Subcutaneous abdominal adipose tissue (tissue), 5 donors: Measurements from ENCODE around the gene SLC6A19.

ENCODE experiments used
- H3K27ac ChIP-seq: one replicate; pipeline ENCODE4 v1.7.0; 2013; ENCODE audit warnings: low read depth, mild to moderate bottlenecking, inconsistent platforms, low read length, moderate library complexity
- H3K27me3 ChIP-seq, 5 donors: one replicate each; pipeline ENCODE4 v1.7.0; 2013; ENCODE audit warnings: low read length in 5 of 5, inconsistent platforms in 1 of 5; ENCODE audit not compliant: control insufficient read depth in 5 of 5, insufficient read depth in 4 of 5
- H3K36me3 ChIP-seq, 5 donors: one replicate each; pipeline ENCODE4 v1.7.0; 2013; ENCODE audit warnings: low read length in 5 of 5; ENCODE audit not compliant: control insufficient read depth in 5 of 5, insufficient read depth in 5 of 5
- H3K4me1 ChIP-seq, 5 donors: one replicate each; pipeline ENCODE4 v1.7.0; 2013; ENCODE audit warnings: low read length in 5 of 5, mild to moderate bottlenecking in 3 of 5, moderate library complexity in 1 of 5; ENCODE audit not compliant: control insufficient read depth in 5 of 5, insufficient read depth in 5 of 5
- H3K4me3 ChIP-seq, 5 donors: one replicate each; pipeline ENCODE4 v1.7.0; 2013; ENCODE audit warnings: low read length in 5 of 5, low read depth in 1 of 5
- H3K9ac ChIP-seq, 5 donors: one replicate each; pipeline ENCODE4 v1.7.0; 2013; ENCODE audit warnings: low read length in 5 of 5, mild to moderate bottlenecking in 4 of 5, moderate library complexity in 3 of 5
- H3K9me3 ChIP-seq, 5 donors: one replicate each; pipeline ENCODE4 v1.7.0; 2013; ENCODE audit warnings: low read length in 5 of 5; ENCODE audit not compliant: control insufficient read depth in 5 of 5
- donor health status: healthy.
- donor health status: healthy.
- donor health status: healthy.
- donor health status: healthy.
- donor health status: healthy.

The SLC6A19 gene

GRCh38 chr5:1213508-1214162 is 12.2 kb downstream of the SLC6A19 start:
- Histone ChIP-seq H3K4me1 (no peaks in the 10 kb centered on the region), H3K27me3 (peaks cover 0 to 21% (median 10%) of the 10 kb centered on the region in 5 donors), H3K36me3 (no peaks in the 10 kb centered on the region), H3K9ac (no peak overlapping the region), H3K27ac (no peak overlapping the region), H3K4me3 (no peak overlapping the region), H3K9me3 (peaks cover 0 to 15% (median 10%) of the 10 kb centered on the region in 5 donors)

GRCh38 chr5:1214163-1214935 is 13.0 kb downstream of the SLC6A19 start:
- no peaks in the 10 kb centered on the region for H3K36me3 ChIP-seq
- H3K9ac ChIP-seq: no peak overlapping the region
- H3K4me3 ChIP-seq: no peak overlapping the region
- H3K9me3 ChIP-seq: peaks cover 0 to 15% (median 10%) of the 10 kb centered on the region in 5 donors
- H3K27me3 ChIP-seq: peaks cover 0 to 16% (median 8%) of the 10 kb centered on the region in 5 donors
- H3K27ac ChIP-seq: no peak overlapping the region
- H3K4me1 ChIP-seq: no peaks in the 10 kb centered on the region

GRCh38 chr5:1214936-1215220 is 13.5 kb downstream of the SLC6A19 start:
- no peaks in the 10 kb centered on the region for H3K4me1 ChIP-seq
- H3K4me3 ChIP-seq: no peak overlapping the region
- H3K27me3 ChIP-seq: peaks cover 0 to 16% (median 5%) of the 10 kb centered on the region in 5 donors
- H3K9ac ChIP-seq: no peak overlapping the region
- H3K36me3 ChIP-seq: no peaks in the 10 kb centered on the region
- no peak overlapping the region for H3K27ac ChIP-seq
- H3K9me3 ChIP-seq: peaks cover 0 to 15% (median 10%) of the 10 kb centered on the region in 5 donors

- Histone ChIP-seq H3K27me3 (peaks cover 0 to 17% (median 7%) of the 10 kb centered on the region in 5 donors), H3K9me3 (peaks cover 0 to 15% (median 10%) of the 10 kb centered on the region in 5 donors), H3K4me3 (no peak overlapping the region), H3K36me3 (no peaks in the 10 kb centered on the region), H3K9ac (no peak overlapping the region), H3K4me1 (no peaks in the 10 kb centered on the region), H3K27ac (no peak overlapping the region)
Measured at GRCh38 chr5:1215320-1216096, 14.1 kb downstream of the SLC6A19 start.

- Histone ChIP-seq H3K9ac (no peak overlapping the region), H3K27me3 (peaks cover 0 to 18% (median 7%) of the 10 kb centered on the region in 5 donors), H3K27ac (no peak overlapping the region), H3K4me1 (no peaks in the 10 kb centered on the region), H3K9me3 (peaks cover 0 to 15% (median 10%) of the 10 kb centered on the region in 5 donors), H3K36me3 (no peaks in the 10 kb centered on the region), H3K4me3 (no peak overlapping the region)
Measured at GRCh38 chr5:1216211-1216917, 15.0 kb downstream of the SLC6A19 start.

GRCh38 chr5:1216918-1217295 is 15.5 kb downstream of the SLC6A19 start:
- Histone ChIP-seq H3K4me3 (no peak overlapping the region), H3K36me3 (no peaks in the 10 kb centered on the region), H3K9ac (no peak overlapping the region), H3K9me3 (peaks cover 0 to 15% (median 10%) of the 10 kb centered on the region in 5 donors), H3K27ac (no peak overlapping the region), H3K4me1 (peaks cover 0 to under 1% (median 0%) of the 10 kb centered on the region in 5 donors), H3K27me3 (peaks cover 0 to 18% (median 7%) of the 10 kb centered on the region in 5 donors)

- H3K27me3 ChIP-seq: peaks cover 0 to 18% (median 7%) of the 10 kb centered on the region in 5 donors
- peaks cover 0 to 3% (median 0%) of the 10 kb centered on the region in 5 donors for H3K4me1 ChIP-seq
- peaks cover 0 to 15% (median 11%) of the 10 kb centered on the region in 5 donors for H3K9me3 ChIP-seq
- no peak overlapping the region for H3K4me3 ChIP-seq
- H3K27ac ChIP-seq: no peak overlapping the region
- no peak overlapping the region for H3K9ac ChIP-seq
- no peaks in the 10 kb centered on the region for H3K36me3 ChIP-seq
Measured at GRCh38 chr5:1217596-1218206, 16.3 kb downstream of the SLC6A19 start.

- Histone ChIP-seq H3K4me1 (peaks cover 0 to 3% (median 0%) of the 10 kb centered on the region in 5 donors), H3K27me3 (peaks cover 0 to 18% (median 7%) of the 10 kb centered on the region in 5 donors), H3K9me3 (peaks cover 0 to 15% (median 11%) of the 10 kb centered on the region in 5 donors), H3K4me3 (no peak overlapping the region), H3K27ac (no peak overlapping the region), H3K36me3 (no peaks in the 10 kb centered on the region), H3K9ac (no peak overlapping the region)
Measured at GRCh38 chr5:1218351-1219080, 17.1 kb downstream of the SLC6A19 start.
